ENCODE data around the gene ASAP2. TPM values are rescaled to one million over a fixed set of nuclear protein-coding genes. Genes with fewer than 3 reads are reported as not detected.

ASAP2 gene
- total RNA-seq, 1 donor from 2014 or later = 24.3 TPM

DNA sequence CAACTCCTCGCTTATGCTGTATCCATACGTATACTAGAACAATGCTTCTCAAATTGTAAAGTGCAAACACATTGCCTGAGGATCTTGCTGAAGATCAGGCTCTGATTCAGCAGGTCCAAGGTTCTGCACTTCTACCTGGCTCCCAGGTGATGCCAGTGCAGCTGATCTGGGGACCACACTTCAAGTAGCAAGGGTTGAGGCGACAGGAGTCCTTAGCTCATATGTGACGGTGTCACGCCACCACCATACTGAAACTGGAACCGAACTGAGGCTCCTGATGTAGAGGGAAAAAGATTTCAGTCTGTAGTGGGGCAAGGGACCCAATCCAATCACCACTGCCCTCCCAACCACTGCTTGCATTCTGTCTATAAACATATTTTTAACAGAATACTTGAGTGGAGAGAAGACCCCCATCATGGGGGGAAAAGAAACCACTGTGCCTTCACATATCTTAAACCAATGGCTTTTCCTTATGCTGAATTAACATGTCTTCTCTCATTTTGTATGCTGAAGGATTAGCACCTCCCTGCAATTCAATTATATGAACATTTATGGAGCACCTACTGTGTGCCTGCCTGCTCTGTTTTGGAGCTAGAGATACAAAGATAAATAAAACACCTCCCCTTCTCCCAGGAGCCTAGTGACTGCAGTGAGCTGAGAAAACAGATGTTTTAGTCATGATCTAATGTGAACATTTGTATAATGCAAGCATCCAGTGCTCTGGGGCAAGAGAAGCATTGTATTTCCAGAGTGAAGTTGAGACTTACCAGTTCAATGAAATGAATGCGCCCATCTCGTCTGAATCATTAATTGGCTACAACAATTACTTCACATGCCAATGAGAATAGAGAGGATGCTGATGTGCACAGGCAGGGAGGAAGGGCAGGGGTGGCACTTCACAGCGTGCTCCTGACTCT lies 6.6 kb upstream of the ASAP2 start:
- ATAC-seq (no peak), DNase-seq (no peak)
- no peak for TF ChIP-seq CTCF (IDR thresholded peaks at IDR 0.05)
- H3K27me3 ChIP-seq (ENCODE audit: low read depth) = no peaks in the 10 kb centered on the region
- H3K4me3 ChIP-seq = no peak overlapping the region
- intact Hi-C loops (cut with DNase I) = no loop called here
- no peaks in the 10 kb centered on the region for H3K36me3 ChIP-seq
- no peaks in the 10 kb centered on the region for H3K9me3 ChIP-seq
- no peak overlapping the region for H3K27ac ChIP-seq
- H3K4me1 ChIP-seq = no peaks in the 10 kb centered on the region

DNA sequence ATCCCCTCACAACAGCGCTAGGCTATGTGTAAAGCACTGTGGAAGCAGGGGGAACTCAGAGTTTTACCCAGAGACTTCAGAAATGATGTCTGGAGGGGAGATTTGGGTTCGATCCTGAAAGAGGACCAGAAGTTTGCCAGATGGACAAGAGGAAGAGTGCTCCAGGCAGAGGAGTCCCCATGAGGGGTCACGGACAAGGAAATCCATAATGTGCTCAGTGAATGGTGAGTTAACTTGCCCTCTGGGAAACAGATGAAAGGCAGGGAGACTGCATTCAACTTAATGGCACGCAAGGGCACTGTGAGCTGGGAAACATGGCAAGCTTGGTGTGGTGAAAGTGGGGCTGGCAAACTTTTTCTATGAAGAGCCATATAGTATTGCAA lies 6.0 kb upstream of the ASAP2 start:
- intact Hi-C loops (cut with DNase I) = no loop called here
- Histone ChIP-seq H3K9me3 (no peaks in the 10 kb centered on the region), H3K27me3 (ENCODE audit: low read depth) (no peaks in the 10 kb centered on the region), H3K27ac (no peak overlapping the region), H3K4me3 (no peak overlapping the region), H3K36me3 (no peaks in the 10 kb centered on the region), H3K4me1 (peaks cover 2% of the 10 kb centered on the region)
- DNase-seq = no peak
- ATAC-seq = no peak
- TF ChIP-seq CTCF (IDR thresholded peaks at IDR 0.05) = no peak

DNA sequence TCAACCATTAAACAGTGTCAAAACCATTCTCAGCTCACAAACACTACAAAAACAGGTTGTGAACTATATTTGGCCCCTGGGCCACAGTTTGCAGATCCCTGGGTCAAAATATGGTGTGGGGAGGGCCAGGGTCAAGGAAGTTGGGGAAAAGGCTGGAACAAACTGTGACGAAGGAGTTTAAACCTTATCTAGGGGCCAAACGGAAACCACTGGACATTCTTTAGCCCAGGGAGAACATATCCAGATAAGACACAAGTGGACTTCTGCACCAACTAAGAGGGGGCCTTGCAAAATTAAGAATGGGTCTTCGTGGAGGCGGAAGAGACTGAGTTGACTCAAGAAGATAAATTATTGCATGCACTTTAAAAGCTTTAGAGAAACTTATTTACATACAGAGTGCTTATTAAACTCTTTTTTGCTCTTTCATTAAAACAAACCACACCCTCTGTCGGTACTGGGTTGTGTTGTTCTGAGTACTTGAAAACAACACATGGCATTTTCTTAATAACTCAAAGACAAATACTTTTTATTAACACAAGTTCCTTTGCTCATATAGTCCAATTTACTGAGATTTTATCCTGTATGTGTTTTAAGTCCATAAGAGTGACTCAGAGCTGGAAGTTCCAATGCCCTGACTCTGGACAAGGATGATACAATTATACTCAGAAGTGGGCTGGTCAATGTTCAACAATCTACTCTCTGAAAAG lies 5.3 kb upstream of the ASAP2 start:
- intact Hi-C loops (cut with DNase I) = no loop called here
- ATAC-seq = peak; percentile 54 to 78

DNA sequence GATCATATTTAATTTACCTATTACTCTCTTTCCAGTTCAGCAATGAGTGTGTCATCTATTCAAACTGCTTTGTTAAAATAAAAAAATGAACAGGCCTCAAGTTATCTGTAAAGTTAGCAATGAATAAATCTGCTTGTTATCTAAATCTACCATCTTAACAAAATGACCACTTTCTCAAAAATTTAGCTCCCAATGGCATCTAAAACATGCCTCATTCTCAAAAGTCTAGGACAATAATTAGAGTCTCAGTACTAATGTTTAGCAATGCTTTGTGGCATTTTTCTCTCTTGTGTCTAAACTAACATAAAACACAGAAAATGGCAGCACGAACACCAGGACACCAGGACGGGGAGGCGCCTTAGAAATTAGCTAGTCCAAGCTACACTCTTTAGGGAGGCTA lies 3.6 kb upstream of the ASAP2 start:
- DNase-seq = no peak
- no peak overlapping the region for H3K27ac ChIP-seq
- no peak for ATAC-seq
- peaks cover 9% of the 10 kb centered on the region for H3K4me1 ChIP-seq
- H3K9me3 ChIP-seq = no peaks in the 10 kb centered on the region
- H3K36me3 ChIP-seq = no peaks in the 10 kb centered on the region
- H3K4me3 ChIP-seq = no peak overlapping the region
- intact Hi-C loops (cut with DNase I) = no loop called here
- no peak for TF ChIP-seq CTCF (IDR thresholded peaks at IDR 0.05)
- H3K27me3 ChIP-seq (ENCODE audit: low read depth) = peaks cover 11% of the 10 kb centered on the region

More for the DNA sequence above, 5.3 kb upstream of the ASAP2 start:
- no peaks in the 10 kb centered on the region for H3K36me3 ChIP-seq
- no peak overlapping the region for H3K27ac ChIP-seq
- peaks cover 7% of the 10 kb centered on the region for H3K4me1 ChIP-seq
- H3K4me3 ChIP-seq = no peak overlapping the region
- no peaks in the 10 kb centered on the region for H3K27me3 ChIP-seq (ENCODE audit: low read depth)
- DNase-seq = no peak
- TF ChIP-seq CTCF (IDR thresholded peaks at IDR 0.05) = no peak
- no peaks in the 10 kb centered on the region for H3K9me3 ChIP-seq

DNA sequence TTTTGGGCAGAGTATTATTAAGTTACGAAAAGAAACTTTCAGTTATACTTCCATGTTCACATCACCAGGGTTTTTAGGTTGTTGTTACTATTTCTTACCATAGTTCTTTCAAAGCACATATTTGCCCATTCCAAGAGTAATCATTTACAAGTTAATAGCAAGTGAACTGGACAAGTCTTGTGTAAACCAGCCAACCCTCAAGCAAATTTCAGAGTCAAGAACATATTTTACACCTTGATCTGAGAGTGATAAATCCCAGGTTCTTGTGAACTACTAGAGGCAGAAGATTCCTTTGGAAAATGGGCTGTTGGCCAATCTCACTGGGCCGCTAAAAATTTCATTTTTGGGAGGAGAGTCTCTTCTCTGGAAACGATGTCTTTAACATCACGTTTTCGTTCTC lies 2.7 kb upstream of the ASAP2 start:
- ATAC-seq = no peak

More for the DNA sequence above, 2.7 kb upstream of the ASAP2 start:
- DNase-seq = no peak
- Histone ChIP-seq H3K4me1 (peaks cover 17% of the 10 kb centered on the region), H3K36me3 (no peaks in the 10 kb centered on the region), H3K27ac (no peak overlapping the region), H3K9me3 (no peaks in the 10 kb centered on the region), H3K4me3 (no peak overlapping the region), H3K27me3 (ENCODE audit: low read depth) (peaks cover 15% of the 10 kb centered on the region)
- no peak for TF ChIP-seq CTCF (IDR thresholded peaks at IDR 0.05)
- intact Hi-C loops (cut with DNase I) = no loop called here
